Stimulated activated naive CD4-positive, alpha-beta T cell treated with Interleukin-2 at 50 U/mL for 16 hours (primary cell): ENCODE data around the gene ZNG1F.
"Not testable (repeated sequence)": the region's sequence is repeated elsewhere in the genome, so short reads cannot be mapped to it uniquely, and the experiment has no call there.

Experiments
- DNase-seq: peaks from one replicate; lab custom pipeline; 2025; lab: John Stamatoyannopoulos, UW

Gene ZNG1F

GRCh38 chr9:41086215-41086614 is 102.9 kb downstream of the ZNG1F start:
- not testable (repeated sequence) for DNase-seq

DNA sequence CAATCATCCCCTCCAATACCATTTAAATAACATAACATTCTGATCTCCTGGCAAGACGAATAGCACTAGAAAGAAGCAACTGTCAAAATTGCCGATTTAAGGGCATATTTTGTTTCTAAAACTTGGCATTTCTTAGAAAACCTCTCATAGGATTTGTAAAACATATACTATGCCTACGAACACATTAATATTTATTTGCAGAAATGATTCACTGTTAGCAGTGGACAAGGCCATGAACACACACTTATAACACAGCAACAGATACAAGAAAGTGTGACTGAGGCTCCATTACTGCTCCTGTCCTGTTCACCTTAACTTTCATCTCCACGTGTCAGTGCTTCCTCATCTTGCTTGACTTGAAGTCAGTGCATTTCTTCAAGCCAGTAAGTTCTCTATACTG is 106.8 kb downstream of the ZNG1F start:
- DNase-seq: not testable (repeated sequence)
